PC-3 (cell line): Measurements from ENCODE around the gene MCCC1. TPM values are rescaled to one million over a fixed set of nuclear protein-coding genes. Genes with fewer than 3 reads are reported as not detected.

Source experiments
- ATAC-seq: fragments of 200-7000 bp; cut with Tn5 transposase; 2 replicates; pipeline ENCODE4 v1.9.1; 2020; ENCODE audit warnings: mild to moderate bottlenecking, moderate library complexity
- BruUV-seq: library from RNA; stranded (reverse); fragments of 400-500 nt; replicated peaks from 2 replicates; lab custom pipeline; 2021; lab: Mats Ljungman, UMichigan
- CTCF ChIA-PET: fragments of 300-600 bp; sonication (Branson Sonifier 250); formaldehyde crosslinking; loops from one replicate; lab custom pipeline; 2022; ENCODE audit warnings: antibody characterized with exemption; lab: Charles Lee
- POLR2A ChIA-PET: fragments of 300-600 bp; sonication (Branson Sonifier 250); formaldehyde crosslinking; loops from one replicate; lab custom pipeline; 2022; ENCODE audit warnings: antibody characterized with exemption; ENCODE audit not compliant: unreplicated experiment; lab: Charles Lee
- DNase-seq: peaks from one replicate; pipeline ENCODE4 v3.0.0-alpha.2; 2015
- H2AFZ ChIP-seq: fragments of 300-600 bp; sonication (generic); 2 replicates; pipeline ENCODE4 v1.6.0; 2016; ENCODE audit warnings: antibody characterized with exemption, low read length
- H3F3A ChIP-seq: fragments of 300-600 bp; sonication (generic); one replicate; pipeline ENCODE4 v1.6.0; 2017; ENCODE audit warnings: antibody characterized with exemption, low read length, control low read depth, mild to moderate bottlenecking; ENCODE audit not compliant: unreplicated experiment
- H3K27ac ChIP-seq: fragments of 300-600 bp; sonication (generic); 2 replicates; pipeline ENCODE4 v1.5.1; 2016; ENCODE audit warnings: mild to moderate bottlenecking, low read length
- H3K27me3 ChIP-seq: fragments of 300-600 bp; sonication (generic); 2 replicates; pipeline ENCODE4 v1.6.1; 2016; ENCODE audit warnings: low read length, mixed read lengths
- H3K36me3 ChIP-seq: fragments of 300-600 bp; sonication (generic); 2 replicates; pipeline ENCODE4 v1.6.1; 2016; ENCODE audit warnings: low read depth, mixed run types, low read length, mixed read lengths
- H3K4me1 ChIP-seq: fragments of 300-600 bp; sonication (generic); 2 replicates; pipeline ENCODE4 v1.5.1; 2016; ENCODE audit warnings: low read length; ENCODE audit not compliant: insufficient read depth
- H3K4me2 ChIP-seq: fragments of 300-600 bp; sonication (generic); 2 replicates; pipeline ENCODE4 v1.6.0; 2016; ENCODE audit warnings: low read length
- H3K4me3 ChIP-seq: fragments of 300-600 bp; sonication (generic); 2 replicates; pipeline ENCODE4 v1.5.1; 2016; ENCODE audit warnings: mild to moderate bottlenecking, low read length, mixed read lengths
- H3K79me2 ChIP-seq: fragments of 300-600 bp; sonication (generic); 2 replicates; pipeline ENCODE4 v1.6.1; 2017; ENCODE audit warnings: low read length, mixed read lengths
- H3K9ac ChIP-seq: fragments of 300-600 bp; sonication (generic); 2 replicates; pipeline ENCODE4 v1.6.0; 2016; ENCODE audit warnings: mild to moderate bottlenecking, low read length
- H3K9me2 ChIP-seq: fragments of 300-600 bp; sonication (generic); replicated peaks from 2 replicates; pipeline ENCODE4 v1.6.1; 2016; ENCODE audit warnings: mixed run types, low read length, mixed read lengths
- H3K9me3 ChIP-seq: fragments of 300-600 bp; sonication (generic); 2 replicates; pipeline ENCODE4 v1.6.1; 2016; ENCODE audit warnings: low read length, mixed read lengths
- H4K20me1 ChIP-seq: fragments of 300-600 bp; sonication (generic); 2 replicates; pipeline ENCODE4 v1.6.1; 2016; ENCODE audit warnings: low read length, mixed read lengths
- CTCF ChIP-seq: fragments of 300-600 bp; sonication (generic); conservative IDR thresholded peaks from 2 replicates; pipeline ENCODE4 v1.5.1; 2017; ENCODE audit warnings: antibody characterized with exemption, low read depth, mild to moderate bottlenecking, low read length
- EZH2 ChIP-seq: fragments of 300-600 bp; sonication (generic); IDR thresholded peaks from one replicate; pipeline ENCODE4 v1.6.1; 2017; ENCODE audit warnings: antibody characterized with exemption, mild to moderate bottlenecking, low read length; ENCODE audit not compliant: unreplicated experiment
- EZH2phosphoT487 ChIP-seq: fragments of 300-600 bp; sonication (generic); IDR thresholded peaks from 2 replicates; pipeline ENCODE4 v1.6.1; 2018; ENCODE audit warnings: mild to moderate bottlenecking, antibody characterized with exemption, low read length, borderline replicate concordance
- intact Hi-C: fragments of 100-400 bp; cut with micrococcal nuclease; formaldehyde crosslinking; loops from 2 replicates; pipeline ENCODE4 v1.9.0; 2023
- total RNA-seq: library from RNA; depleted of rRNA; stranded (reverse); fragments of >200 nt; gene quantifications from 2 replicates; pipeline ENCODE4 v1.2.3, GENCODE V29; 2014

MCCC1 gene
- total RNA-seq, 1 experiment from 2014 or later: 18.5 TPM

DNA sequence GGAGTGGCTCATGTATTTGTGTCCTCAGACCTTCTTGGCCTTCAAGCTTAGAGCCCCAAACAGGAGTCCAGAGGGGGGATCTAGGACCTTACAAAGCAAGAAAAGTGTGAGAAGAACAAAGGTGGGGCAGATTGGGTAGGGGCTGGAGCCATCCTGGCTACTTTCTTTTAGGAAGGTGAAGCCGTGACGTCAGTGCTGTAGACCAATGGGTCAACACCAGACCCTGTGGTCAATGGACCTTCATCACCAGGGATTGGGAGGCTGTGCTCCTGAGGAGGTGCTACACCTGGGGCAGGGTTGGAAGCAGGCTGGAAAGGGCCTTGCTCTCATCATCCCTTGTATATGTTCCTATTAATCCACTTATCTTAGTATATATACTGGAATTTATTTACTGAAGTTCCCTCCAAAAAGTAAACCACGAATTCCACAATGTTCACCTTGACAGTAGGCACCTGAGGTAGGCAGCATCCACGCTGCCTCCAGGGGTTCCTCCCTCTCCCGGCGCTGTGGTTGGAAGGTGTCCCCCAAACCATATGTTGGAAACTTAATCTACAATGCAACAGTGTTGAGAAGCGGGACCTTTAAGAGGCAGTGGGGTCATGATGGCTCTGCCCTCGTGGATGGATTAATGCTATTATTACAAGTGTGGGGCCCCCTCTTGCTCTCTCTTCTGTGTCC lies 21.4 kb upstream of the MCCC1 start:
- intact Hi-C loops: loop anchor here (5.0 kb wide), 2 partner anchors 152 to 153 kb away; no protein-coding TSS in a partner anchor
- H3K9ac ChIP-seq: no peak overlapping the region
- no peaks in the 10 kb centered on the region for H3K36me3 ChIP-seq
- ChIA-PET CTCF (no interaction called here), POLR2A (no interaction called here)
- H3K4me2 ChIP-seq: no peak overlapping the region
- H3K9me2 ChIP-seq: no peaks in the 10 kb centered on the region
- DNase-seq (no peak), ATAC-seq (no peak)
- no peaks in the 10 kb centered on the region for H3K79me2 ChIP-seq
- TF ChIP-seq CTCF: no peak
- no peak for TF ChIP-seq EZH2
- TF ChIP-seq EZH2phosphoT487: no peak
- H3K27ac ChIP-seq: no peak overlapping the region
- no peaks in the 10 kb centered on the region for H3F3A ChIP-seq
- no peaks in the 10 kb centered on the region for H4K20me1 ChIP-seq
- BruUV-seq: no TSS peak
- H3K4me3 ChIP-seq: no peak overlapping the region
- no peaks in the 10 kb centered on the region for H3K27me3 ChIP-seq
- H3K4me1 ChIP-seq: peaks cover 36% of the 10 kb centered on the region
- H3K9me3 ChIP-seq: no peaks in the 10 kb centered on the region
- no peak overlapping the region for H2AFZ ChIP-seq

DNA sequence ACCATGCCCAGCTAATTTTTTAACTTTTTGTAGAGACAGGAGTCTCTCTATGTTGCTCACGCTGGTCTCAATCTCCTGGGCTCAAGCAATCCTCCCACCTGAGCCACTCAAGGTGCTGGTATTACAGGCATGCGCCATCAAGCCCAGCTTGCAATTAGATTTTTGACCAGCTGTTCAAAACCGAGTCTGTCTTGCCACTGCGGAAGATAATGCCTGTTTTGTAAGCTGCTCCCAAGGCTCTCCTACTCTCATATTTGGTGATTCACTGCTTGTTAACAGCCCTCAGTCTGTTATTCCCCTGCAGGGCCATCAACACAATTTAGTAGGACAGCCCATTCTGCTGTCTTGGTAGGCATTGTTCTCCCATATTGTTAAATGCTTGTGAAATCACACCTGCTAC lies 17.8 kb upstream of the MCCC1 start:
- POLR2A ChIA-PET: interaction anchor here (0.6 kb wide), 1 partner anchor 269 kb away, joined by 3 read pairs; no protein-coding TSS in a partner anchor

More for the DNA sequence above, 17.8 kb upstream of the MCCC1 start:
- intact Hi-C loops: no loop called here
- CTCF ChIA-PET: no interaction called here
- H3K4me1 ChIP-seq: peaks cover 16% of the 10 kb centered on the region
- no peaks in the 10 kb centered on the region for H4K20me1 ChIP-seq
- H3F3A ChIP-seq: no peaks in the 10 kb centered on the region
- ATAC-seq: no peak
- H3K27me3 ChIP-seq: no peaks in the 10 kb centered on the region
- H3K27ac ChIP-seq: no peak overlapping the region
- H3K9me2 ChIP-seq: no peaks in the 10 kb centered on the region
- DNase-seq: no peak
- no peak overlapping the region for H3K4me2 ChIP-seq
- H3K79me2 ChIP-seq: no peaks in the 10 kb centered on the region
- H3K36me3 ChIP-seq: no peaks in the 10 kb centered on the region
- no peak overlapping the region for H3K4me3 ChIP-seq
- no peaks in the 10 kb centered on the region for H3K9me3 ChIP-seq
- no peak overlapping the region for H2AFZ ChIP-seq
- no peak overlapping the region for H3K9ac ChIP-seq
- no TSS peak for BruUV-seq
- no peak for TF ChIP-seq EZH2phosphoT487
- no peak for TF ChIP-seq EZH2
- TF ChIP-seq CTCF: no peak
